ENCODE measurements around the gene SLCO4A1. TPM values are rescaled to one million over a fixed set of nuclear protein-coding genes. Genes with fewer than 3 reads are reported as not detected.

The SLCO4A1 gene
- total RNA-seq, 1 donor from 2014 or later, result 6.3 TPM

- DNase-seq, result no peak
Measured at GRCh38 chr20:62653373-62653772, 11.1 kb downstream of the SLCO4A1 start.

DNA sequence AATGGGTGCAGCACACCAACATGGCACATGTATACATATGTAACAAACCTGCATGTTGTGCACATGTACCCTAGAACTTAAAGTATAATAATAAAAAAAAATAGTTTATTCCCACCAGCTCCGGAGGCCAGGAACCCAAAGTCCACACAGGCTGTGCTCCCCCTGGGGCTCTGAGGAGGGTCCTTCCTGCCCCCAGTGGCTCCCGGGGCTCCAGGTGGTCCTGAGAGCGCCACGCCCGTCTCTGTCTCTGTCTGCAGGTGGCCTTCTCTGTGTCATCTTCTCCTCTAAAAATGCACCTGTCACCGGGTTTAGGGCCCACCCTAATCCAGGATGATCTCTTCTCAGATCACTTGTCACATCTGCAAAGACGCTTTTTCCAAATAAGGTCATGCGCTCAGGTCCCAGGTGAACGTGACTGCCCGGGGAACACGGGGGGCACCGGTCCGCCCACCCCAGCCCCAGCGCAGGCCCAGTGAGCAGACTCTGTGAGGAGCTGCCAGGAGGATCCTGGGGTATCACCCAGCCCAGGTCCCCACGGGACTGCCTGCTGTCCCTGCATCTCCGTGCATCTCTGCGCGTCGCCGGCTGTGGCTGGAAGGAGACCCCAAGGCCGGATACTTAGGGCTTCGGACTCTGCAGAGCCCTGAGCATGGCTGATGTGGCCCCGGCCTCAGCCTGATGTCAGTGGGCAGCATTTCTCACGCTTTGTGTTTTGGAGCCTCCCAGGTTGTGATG is 11.8 kb downstream of the SLCO4A1 start:
- DNase-seq, result no peak

- no peak for DNase-seq
Measured at GRCh38 chr20:62655282-62656196, 13.2 kb downstream of the SLCO4A1 start.

DNA sequence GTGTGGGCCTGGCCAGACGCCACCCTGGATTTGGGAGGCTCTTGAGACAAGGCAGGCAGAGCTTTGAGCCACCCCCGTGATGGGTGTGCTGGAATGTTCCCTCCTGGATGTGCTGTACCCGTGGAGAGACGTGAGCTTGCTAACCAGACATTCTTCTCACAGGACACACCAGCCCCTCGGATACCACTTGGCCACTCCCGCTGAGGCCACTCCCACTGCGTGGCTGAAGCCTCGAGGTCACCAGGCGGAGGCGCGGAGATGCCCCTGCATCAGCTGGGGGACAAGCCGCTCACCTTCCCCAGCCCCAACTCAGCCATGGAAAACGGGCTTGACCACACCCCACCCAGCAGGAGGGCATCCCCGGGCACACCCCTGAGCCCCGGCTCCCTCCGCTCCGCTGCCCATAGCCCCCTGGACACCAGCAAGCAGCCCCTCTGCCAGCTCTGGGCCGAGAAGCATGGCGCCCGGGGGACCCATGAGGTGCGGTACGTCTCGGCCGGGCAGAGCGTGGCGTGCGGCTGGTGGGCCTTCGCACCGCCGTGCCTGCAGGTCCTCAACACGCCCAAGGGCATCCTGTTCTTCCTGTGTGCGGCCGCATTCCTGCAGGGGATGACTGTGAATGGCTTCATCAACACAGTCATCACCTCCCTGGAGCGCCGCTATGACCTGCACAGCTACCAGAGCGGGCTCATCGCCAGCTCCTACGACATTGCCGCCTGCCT is 14.1 kb downstream of the SLCO4A1 start:
- DNase-seq, result no peak

- DNase-seq, result no peak
Measured at GRCh38 chr20:62656919-62657588, 14.8 kb downstream of the SLCO4A1 start.

DNA sequence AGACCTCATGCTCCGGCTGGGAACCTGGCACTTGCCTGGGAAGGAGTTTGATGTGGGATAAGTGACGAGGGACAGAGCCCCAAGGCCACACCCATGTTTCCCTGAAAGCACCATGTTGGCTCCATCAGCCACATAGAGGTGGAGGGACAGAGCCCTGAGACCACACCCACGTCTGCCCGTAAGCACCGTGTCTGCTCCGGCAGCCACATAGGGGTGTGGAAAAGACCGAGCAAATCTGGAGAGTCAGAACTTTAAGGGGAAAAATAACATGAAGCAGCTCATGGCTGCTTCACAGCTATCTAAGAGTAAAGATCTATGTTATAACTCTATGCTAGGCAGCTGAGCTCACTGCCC is 15.3 kb downstream of the SLCO4A1 start:
- DNase-seq, result no peak

DNA sequence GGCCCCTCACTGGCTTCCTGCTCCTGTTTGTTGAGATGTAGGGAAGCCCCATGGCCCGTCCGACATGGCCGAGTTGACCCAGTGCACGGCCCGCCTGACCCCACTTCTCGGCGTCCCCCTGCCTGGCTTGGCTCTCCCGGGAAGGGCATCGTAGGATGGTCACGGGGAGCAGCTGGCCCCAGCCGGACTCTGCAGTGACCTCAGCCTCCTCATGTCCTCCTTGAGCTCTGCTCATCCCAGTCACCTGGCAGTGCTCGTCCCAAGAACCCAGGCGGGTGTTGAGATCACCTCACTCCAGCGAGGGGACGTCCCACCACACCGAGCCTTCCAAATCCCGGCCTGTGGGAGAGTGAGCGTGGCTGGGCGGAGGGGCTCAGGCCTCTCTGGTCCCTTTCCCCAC is 15.7 kb downstream of the SLCO4A1 start:
- no peak for DNase-seq

- DNase-seq, result no peak
Measured at GRCh38 chr20:62658593-62659178, 16.4 kb downstream of the SLCO4A1 start.

DNA sequence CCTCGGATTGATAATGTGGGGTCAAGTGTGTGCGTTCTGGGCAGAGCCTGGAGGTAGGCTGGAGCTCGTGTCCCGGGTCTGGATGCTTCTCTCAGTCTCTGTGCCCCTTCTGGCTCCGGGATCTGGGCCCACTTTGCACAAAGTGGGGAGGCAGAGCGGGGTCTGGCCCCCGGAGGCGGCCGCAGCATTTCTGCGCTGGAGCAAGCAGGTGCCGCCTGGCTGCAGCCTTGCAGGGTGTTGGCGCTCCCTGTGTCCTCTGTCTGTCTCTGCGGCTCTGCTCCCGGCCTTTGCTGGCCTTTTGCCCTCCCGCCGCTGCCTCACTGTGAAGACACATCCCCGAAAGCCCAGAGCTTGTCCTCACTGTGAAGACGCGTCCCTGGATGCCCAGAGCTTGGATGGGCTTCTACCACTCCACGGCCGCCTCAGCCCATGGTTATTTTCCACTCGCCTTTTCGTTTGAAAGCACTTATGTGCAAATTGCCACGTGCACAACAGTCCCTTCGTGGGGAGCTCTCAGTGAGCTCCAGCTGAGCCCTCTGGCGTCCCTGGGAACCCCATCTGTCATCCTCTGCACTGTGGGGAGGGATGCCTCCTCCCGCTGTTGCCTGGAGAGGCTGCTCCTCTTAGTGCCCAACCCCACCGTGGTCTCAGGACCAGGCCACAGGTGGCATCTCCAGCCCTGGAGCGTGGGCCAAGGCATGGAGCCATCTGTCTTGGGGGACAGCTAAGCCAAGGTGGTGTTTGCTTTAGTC is 17.4 kb downstream of the SLCO4A1 start:
- no peak for DNase-seq

- no peak for DNase-seq
Measured at GRCh38 chr20:62660240-62660615, 17.9 kb downstream of the SLCO4A1 start.

GRCh38 chr20:62660768-62661167 is 18.5 kb downstream of the SLCO4A1 start:
- DNase-seq, result no peak

DNA sequence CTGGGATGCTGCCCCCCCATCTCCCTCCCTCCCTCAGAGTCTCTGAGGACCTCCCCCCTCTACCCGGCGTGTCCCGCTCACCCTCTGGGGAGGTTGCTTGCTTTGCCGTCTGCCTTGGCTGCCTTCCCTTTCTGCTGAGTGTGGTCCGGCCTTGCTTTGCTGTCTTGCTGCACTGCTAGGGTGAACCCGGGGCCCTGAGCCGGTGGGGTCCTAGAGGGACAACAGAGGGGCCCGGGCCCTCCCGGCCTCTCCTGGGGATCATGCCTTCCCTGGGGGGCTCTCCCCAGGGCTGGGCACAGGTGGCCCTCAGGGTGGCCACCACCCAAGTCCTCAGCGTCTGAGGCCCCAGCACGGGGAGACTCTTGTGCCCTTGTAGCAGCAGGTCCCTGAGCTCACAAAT is 19.3 kb downstream of the SLCO4A1 start:
- no peak for DNase-seq

DNA sequence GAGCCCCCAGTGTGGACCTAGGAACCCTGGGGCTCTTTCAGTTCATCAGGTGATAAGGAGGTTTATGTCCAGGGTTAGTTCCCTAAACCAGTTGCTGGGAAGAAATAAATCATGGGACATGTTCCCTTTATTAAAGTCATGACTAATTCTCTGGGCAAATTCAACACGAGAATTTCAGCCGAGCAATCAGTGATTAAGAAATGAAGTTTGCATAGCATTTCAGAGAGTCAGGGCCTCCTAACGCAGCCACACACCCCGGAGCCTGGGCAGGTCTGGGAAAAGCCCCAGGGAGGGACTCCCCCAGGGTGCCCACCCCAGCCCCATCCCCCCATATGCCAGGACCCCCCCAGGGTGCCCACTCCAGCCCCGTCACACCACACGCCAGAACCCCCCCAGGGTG is 20.1 kb downstream of the SLCO4A1 start:
- no peak for DNase-seq

- no peak for DNase-seq
Measured at GRCh38 chr20:62663145-62664018, 21.1 kb downstream of the SLCO4A1 start.

GRCh38 chr20:62664019-62664971 is 22.0 kb downstream of the SLCO4A1 start:
- DNase-seq, result no peak

- DNase-seq, result no peak
Measured at GRCh38 chr20:62665153-62665754, 23.0 kb downstream of the SLCO4A1 start.

- no peak for DNase-seq
Measured at GRCh38 chr20:62665826-62666735, 23.8 kb downstream of the SLCO4A1 start.
